Esophagus squamous epithelium (tissue), 4 donors: ENCODE measurements around the gene MSH2.

Experiments used
- POLR2A ChIP-seq, 4 donors: fragments of 450-650 bp; IDR thresholded peaks; one replicate each; pipeline ENCODE4 v1.6.1; 2017; ENCODE audit warnings: antibody characterized with exemption in 4 of 4, mild to moderate bottlenecking in 4 of 4, moderate library complexity in 3 of 4
- TF ChIP-seq, protein P1 (sequence below), 6 experiments: fragments of 450-650 bp in 4 of 6; fragments of 200-600 bp in 2 of 6; sonication (generic) in 2 of 6; IDR thresholded peaks; one replicate each; pipeline ENCODE4 v1.5.1; 2016 to 2019; ENCODE audit warnings: antibody characterized with exemption in 6 of 6, mild to moderate bottlenecking in 4 of 6, moderate library complexity in 4 of 6

- TF ChIP-seq POLR2A (IDR thresholded peaks at IDR 0.05), result no peak
- TF ChIP-seq, protein P1, sequence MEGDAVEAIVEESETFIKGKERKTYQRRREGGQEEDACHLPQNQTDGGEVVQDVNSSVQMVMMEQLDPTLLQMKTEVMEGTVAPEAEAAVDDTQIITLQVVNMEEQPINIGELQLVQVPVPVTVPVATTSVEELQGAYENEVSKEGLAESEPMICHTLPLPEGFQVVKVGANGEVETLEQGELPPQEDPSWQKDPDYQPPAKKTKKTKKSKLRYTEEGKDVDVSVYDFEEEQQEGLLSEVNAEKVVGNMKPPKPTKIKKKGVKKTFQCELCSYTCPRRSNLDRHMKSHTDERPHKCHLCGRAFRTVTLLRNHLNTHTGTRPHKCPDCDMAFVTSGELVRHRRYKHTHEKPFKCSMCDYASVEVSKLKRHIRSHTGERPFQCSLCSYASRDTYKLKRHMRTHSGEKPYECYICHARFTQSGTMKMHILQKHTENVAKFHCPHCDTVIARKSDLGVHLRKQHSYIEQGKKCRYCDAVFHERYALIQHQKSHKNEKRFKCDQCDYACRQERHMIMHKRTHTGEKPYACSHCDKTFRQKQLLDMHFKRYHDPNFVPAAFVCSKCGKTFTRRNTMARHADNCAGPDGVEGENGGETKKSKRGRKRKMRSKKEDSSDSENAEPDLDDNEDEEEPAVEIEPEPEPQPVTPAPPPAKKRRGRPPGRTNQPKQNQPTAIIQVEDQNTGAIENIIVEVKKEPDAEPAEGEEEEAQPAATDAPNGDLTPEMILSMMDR (IDR thresholded peaks at IDR 0.05), result no peak
Observed at GRCh38 chr2:47479863-47480262, 76.9 kb downstream of the MSH2 start.
